ENCODE results near the gene DUSP6. TPM values are rescaled to one million over a fixed set of nuclear protein-coding genes. Genes with fewer than 3 reads are reported as not detected.

Gene DUSP6
- total and polyA plus RNA-seq, 9 of the 15 experiments (the other 6 are each of a cell fraction or from before 2014, with no cell fraction given): 0.04 to 0.60 (median 0.08) TPM; not detected in 2

DNA sequence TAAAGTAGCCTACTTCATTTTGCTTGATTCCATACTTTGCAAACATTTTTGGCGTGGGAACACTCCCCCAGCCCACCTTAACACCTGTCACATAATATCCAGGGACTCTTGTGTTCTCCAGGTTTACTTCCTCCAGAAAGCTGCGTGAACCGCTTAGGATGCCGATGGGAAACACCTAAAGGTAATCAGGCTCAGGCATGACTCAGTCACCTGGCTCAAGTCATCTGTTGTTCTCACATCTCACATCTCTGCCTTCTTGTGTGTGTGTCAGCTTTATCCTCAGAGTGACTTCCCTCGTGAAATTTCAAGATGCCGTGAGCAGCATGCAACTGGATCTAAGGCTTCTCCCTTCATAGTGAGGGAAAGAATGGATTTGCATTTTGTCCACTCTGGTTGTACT is 48.1 kb upstream of the DUSP6 start (continued):
- TF ChIP-seq, protein P1, sequence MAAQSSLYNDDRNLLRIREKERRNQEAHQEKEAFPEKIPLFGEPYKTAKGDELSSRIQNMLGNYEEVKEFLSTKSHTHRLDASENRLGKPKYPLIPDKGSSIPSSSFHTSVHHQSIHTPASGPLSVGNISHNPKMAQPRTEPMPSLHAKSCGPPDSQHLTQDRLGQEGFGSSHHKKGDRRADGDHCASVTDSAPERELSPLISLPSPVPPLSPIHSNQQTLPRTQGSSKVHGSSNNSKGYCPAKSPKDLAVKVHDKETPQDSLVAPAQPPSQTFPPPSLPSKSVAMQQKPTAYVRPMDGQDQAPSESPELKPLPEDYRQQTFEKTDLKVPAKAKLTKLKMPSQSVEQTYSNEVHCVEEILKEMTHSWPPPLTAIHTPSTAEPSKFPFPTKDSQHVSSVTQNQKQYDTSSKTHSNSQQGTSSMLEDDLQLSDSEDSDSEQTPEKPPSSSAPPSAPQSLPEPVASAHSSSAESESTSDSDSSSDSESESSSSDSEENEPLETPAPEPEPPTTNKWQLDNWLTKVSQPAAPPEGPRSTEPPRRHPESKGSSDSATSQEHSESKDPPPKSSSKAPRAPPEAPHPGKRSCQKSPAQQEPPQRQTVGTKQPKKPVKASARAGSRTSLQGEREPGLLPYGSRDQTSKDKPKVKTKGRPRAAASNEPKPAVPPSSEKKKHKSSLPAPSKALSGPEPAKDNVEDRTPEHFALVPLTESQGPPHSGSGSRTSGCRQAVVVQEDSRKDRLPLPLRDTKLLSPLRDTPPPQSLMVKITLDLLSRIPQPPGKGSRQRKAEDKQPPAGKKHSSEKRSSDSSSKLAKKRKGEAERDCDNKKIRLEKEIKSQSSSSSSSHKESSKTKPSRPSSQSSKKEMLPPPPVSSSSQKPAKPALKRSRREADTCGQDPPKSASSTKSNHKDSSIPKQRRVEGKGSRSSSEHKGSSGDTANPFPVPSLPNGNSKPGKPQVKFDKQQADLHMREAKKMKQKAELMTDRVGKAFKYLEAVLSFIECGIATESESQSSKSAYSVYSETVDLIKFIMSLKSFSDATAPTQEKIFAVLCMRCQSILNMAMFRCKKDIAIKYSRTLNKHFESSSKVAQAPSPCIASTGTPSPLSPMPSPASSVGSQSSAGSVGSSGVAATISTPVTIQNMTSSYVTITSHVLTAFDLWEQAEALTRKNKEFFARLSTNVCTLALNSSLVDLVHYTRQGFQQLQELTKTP (IDR thresholded peaks at IDR 0.05; ENCODE audit: low read depth in 1 of 2, partially characterized antibody in 2 of 2): no peak
- TF ChIP-seq BDP1 (IDR thresholded peaks at IDR 0.05; ENCODE audit: insufficient read depth, insufficient read length): no peak
- no peak for TF ChIP-seq KHSRP (IDR thresholded peaks at IDR 0.05)
- TF ChIP-seq PHB (CRISPR knock-in tag; IDR thresholded peaks at IDR 0.05): no peak
- TF ChIP-seq, protein P2, sequence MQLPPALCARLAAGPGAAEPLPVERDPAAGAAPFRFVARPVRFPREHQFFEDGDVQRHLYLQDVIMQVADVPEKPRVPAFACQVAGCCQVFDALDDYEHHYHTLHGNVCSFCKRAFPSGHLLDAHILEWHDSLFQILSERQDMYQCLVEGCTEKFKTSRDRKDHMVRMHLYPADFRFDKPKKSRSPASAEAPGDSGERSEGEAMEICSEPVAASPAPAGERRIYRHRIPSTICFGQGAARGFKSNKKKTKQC (CRISPR knock-in tag; IDR thresholded peaks at IDR 0.05): no peak

DNA sequence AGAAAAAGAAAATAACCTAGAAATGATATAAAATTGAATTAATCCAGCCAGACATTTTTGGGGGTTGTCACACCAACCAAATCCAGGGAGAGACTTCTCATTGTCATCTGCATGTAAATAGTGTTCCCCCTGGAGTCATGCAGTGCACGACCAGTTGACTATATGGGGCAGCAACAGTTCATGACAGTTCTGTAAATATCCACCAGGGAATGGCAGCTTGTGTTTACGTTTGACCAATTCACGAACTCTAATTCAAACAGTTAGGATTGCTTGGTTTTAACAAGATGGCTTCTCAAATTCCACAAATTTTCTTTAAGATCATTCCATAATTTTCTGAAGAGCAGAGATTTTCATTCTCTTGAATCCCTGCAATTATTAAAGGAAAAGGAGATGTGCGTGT is 43.4 kb upstream of the DUSP6 start:
- Histone ChIP-seq H3K9me1 (ENCODE audit: control insufficient read depth, insufficient read depth, low read length) (no peaks in the 10 kb centered on the region), H3K4me2 (ENCODE audit: insufficient read depth, low read length) (no peak overlapping the region), H3K27me3 (ENCODE audit: control insufficient read depth in 2 of 2, insufficient read depth in 2 of 2, low read length in 2 of 2) (peaks cover 0 to 3% of the 10 kb centered on the region in 2 experiments; a peak in 2 of 5 replicates), H3K9me3 (replicated peaks; ENCODE audit: control insufficient read depth, insufficient read depth, low read depth, low read length) (no peaks in the 10 kb centered on the region), H3K36me3 (ENCODE audit: control insufficient read depth, insufficient read depth, low read length) (no peaks in the 10 kb centered on the region), H2AFZ (ENCODE audit: low read depth, low read length) (no peak overlapping the region), H4K20me1 (replicated peaks; ENCODE audit: control insufficient read depth, insufficient read depth, low read length) (no peaks in the 10 kb centered on the region), H3K4me3 (no peak overlapping the region), H3K27ac (ENCODE audit: extremely low read depth, low read depth, low read length) (no peak overlapping the region), H3K79me2 (ENCODE audit: control insufficient read depth, insufficient read depth, low read length) (no peaks in the 10 kb centered on the region), H3K4me1 (replicated peaks in 1 of 2; ENCODE audit: control insufficient read depth in 2 of 2, insufficient read depth in 2 of 2, low read length in 2 of 2) (peaks cover 2 to 33% of the 10 kb centered on the region in 2 experiments; a peak in 3 of 5 replicates), H3K9ac (ENCODE audit: insufficient read depth in 1 of 2, low read depth in 2 of 2, low read length in 2 of 2) (no peak overlapping the region)
- TF ChIP-seq SETDB1 (IDR thresholded peaks at IDR 0.05; ENCODE audit: low read length) (no peak), ETV1 (tag; conservative IDR thresholded peaks at IDR 0.05; ENCODE audit: low read depth) (no peak), ASH1L (IDR thresholded peaks at IDR 0.05; ENCODE audit: borderline replicate concordance, low read depth, partially characterized antibody) (no peak), ZNF232 (CRISPR knock-in tag; IDR thresholded peaks at IDR 0.05) (no peak), CEBPB (tag; IDR thresholded peaks at IDR 0.05) (no peak)
- TF ChIP-seq, protein P3, sequence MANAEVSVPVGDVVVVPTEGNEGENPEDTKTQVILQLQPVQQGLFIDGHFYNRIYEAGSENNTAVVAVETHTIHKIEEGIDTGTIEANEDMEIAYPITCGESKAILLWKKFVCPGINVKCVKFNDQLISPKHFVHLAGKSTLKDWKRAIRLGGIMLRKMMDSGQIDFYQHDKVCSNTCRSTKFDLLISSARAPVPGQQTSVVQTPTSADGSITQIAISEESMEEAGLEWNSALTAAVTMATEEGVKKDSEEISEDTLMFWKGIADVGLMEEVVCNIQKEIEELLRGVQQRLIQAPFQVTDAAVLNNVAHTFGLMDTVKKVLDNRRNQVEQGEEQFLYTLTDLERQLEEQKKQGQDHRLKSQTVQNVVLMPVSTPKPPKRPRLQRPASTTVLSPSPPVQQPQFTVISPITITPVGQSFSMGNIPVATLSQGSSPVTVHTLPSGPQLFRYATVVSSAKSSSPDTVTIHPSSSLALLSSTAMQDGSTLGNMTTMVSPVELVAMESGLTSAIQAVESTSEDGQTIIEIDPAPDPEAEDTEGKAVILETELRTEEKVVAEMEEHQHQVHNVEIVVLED (CRISPR knock-in tag; IDR thresholded peaks at IDR 0.05): no peak
- in situ Hi-C loops (cut with MboI) (no loop called here), intact Hi-C loops (cut with micrococcal nuclease) (no loop called here)
- FAIRE-seq (no peak), DNase-seq (ENCODE audit: extremely low read depth in 1 of 4, low spot score in 3 of 4) (no peak), ATAC-seq (no peak)
- no TSS peak for BruUV-seq (replicated peaks)
- POLR2A ChIA-PET: no interaction called here
- CTCF ChIA-PET (ENCODE audit: low intra/inter-chr PET ratio): no interaction called here
- 46% methylated on average over 4 of the region's 4 CpGs for WGBS (ENCODE audit: insufficient coverage, low coverage, missing lambda C conversion rate)

Measured in K562 (cell line).